GM12873 (cell line): ENCODE measurements around the gene HIP1R.

Experiments used
- CTCF ChIP-seq: IDR thresholded peaks from 2 replicates; pipeline ENCODE4 v1.5.1; 2012; ENCODE audit warnings: low read depth, mild to moderate bottlenecking, moderate library complexity, low read length, control low read depth; ENCODE audit not compliant: insufficient read depth; ENCODE audit errors: missing control alignments

Gene HIP1R

GRCh38 chr12:122836027-122836921 lies 1.0 kb downstream of the HIP1R start:
- TF ChIP-seq CTCF, result no peak

- TF ChIP-seq CTCF, result no peak
Observed at GRCh38 chr12:122837306-122838265, 2.3 kb downstream of the HIP1R start.

GRCh38 chr12:122838841-122839240 lies 3.6 kb downstream of the HIP1R start:
- no peak for TF ChIP-seq CTCF

- TF ChIP-seq CTCF, result no peak
Observed at GRCh38 chr12:122839907-122840554, 4.8 kb downstream of the HIP1R start.

- TF ChIP-seq CTCF, result no peak
Observed at GRCh38 chr12:122840580-122841513, 5.6 kb downstream of the HIP1R start.

GRCh38 chr12:122841544-122842321 lies 6.5 kb downstream of the HIP1R start:
- TF ChIP-seq CTCF, result no peak
